AG08396 (cell line): ENCODE data around the gene HUNK.

Experiments used
- DNase-seq: peaks from one replicate; pipeline ENCODE4 v3.0.0; 2012; ENCODE audit warnings: low spot score, mixed read lengths

Gene HUNK

GRCh38 chr21:31959881-31960280 lies 87.1 kb downstream of the HUNK start:
- no peak for DNase-seq

- DNase-seq = no peak
These were observed 88.2 kb downstream of the HUNK start for GRCh38 chr21:31961027-31961426.

- no peak for DNase-seq
These were observed 88.9 kb downstream of the HUNK start for GRCh38 chr21:31961704-31962103.

DNA sequence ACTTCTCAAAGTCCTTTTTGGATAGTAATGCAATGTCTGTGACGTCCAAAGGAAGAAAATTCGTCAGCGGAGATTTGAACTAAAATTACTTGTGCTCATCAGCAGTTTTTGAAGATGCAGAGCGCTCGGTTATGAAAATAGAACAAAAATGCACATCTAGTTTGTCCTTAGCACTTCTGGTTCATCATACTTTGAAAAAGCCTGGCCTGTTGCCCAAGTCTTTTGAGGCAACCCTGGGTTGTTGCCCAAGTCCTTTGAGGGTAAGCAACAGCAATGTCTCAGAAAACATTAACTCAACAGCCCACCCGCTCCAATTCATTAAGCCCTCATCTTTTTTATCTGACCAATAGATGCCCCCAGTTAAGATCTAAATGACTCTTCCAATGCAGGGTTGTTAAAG lies 91.9 kb downstream of the HUNK start:
- DNase-seq = no peak

GRCh38 chr21:31967334-31967733 lies 94.5 kb downstream of the HUNK start:
- no peak for DNase-seq

DNA sequence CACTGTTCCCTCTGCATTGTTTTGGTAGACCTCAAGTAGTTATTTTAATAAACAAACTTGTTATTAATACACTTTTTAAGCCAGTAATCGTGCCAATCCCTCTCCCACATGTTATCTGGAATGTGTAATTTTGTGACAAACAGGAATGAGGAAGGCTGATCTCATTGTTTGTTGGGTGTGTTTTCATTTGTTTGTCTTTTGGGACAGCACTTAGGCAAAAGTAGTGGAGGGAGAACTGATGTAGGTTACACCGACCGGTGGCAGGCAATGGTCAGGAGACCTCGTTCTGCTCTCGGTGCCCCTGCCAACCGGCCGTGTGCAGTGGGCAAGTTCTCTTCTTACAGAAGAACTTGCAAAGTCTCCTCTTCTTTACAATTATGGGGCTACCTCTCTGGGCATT lies 99.8 kb downstream of the HUNK start:
- DNase-seq = no peak

DNA sequence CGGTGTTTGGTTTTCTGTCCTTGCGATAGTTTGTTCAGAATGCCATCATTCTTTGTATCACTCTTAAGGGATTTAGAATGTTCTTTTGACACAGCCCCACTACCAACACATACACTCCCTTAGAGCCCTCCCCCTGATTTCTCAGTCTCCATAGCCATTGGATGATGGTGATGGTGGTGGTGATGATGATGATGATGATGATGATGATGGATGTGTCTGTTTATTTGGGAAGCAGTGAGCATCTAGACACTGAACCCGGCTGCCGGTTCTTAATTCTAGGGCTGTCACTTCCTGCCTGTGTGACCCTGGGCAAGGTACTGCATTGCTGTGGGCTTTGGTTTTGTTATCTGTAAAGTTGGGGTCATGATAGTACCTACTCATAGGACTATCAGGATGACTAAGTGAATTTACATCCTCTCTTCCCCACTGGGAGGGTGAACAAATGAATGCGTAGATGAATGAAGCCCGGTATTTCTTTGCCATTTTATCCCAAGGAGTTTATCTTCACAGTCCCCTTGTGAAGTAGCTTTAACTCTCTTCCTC lies 100.7 kb downstream of the HUNK start:
- no peak for DNase-seq

- no peak for DNase-seq
These were observed 101.7 kb downstream of the HUNK start for GRCh38 chr21:31974454-31974985.

- DNase-seq = no peak
These were observed 102.7 kb downstream of the HUNK start for GRCh38 chr21:31975491-31975890.

DNA sequence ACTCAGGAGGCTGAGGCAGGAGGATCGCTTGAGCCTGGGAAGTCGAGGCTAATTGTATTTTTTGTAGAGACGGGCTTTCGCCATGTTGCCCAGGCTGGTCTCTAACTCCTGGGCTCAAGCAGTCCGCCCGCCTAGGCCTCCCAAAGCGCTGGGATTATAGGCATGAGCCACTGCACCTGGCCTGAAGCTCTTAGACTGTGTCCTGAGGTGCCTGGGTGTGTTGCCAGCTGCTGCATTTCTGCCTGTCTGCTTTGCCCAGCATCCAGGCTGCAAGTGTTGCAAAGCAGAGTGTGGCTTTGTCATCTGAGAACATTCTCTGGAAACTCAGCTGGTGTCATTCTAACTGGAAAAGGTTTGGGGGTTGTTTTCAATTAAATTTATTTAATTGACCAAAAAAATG lies 105.0 kb downstream of the HUNK start:
- DNase-seq = no peak

DNA sequence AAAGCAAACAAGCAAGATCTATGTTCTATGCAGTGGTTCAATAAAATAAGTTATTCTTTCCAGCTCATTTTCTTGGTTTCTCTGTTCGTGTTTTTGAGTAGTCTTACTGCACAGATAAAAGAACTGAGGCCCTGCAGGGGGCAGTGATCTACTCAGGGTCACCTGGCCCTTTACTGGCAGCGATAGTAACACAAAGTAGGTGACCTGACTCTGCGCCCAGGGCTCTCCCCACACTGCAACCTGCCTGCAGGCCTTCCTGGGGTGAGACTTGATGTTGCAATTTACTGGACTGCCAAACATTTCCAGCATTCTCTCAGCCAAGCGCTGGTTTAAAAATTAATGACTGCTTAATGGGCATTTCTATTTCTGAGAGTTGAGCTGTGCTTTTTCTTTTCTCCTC lies 110.3 kb downstream of the HUNK start:
- no peak for DNase-seq

- DNase-seq = no peak
These were observed 110.7 kb downstream of the HUNK start for GRCh38 chr21:31983554-31983953.

- no peak for DNase-seq
These were observed 112.6 kb downstream of the HUNK start for GRCh38 chr21:31985398-31985797.

- no peak for DNase-seq
These were observed 113.4 kb downstream of the HUNK start for GRCh38 chr21:31986035-31986856.

DNA sequence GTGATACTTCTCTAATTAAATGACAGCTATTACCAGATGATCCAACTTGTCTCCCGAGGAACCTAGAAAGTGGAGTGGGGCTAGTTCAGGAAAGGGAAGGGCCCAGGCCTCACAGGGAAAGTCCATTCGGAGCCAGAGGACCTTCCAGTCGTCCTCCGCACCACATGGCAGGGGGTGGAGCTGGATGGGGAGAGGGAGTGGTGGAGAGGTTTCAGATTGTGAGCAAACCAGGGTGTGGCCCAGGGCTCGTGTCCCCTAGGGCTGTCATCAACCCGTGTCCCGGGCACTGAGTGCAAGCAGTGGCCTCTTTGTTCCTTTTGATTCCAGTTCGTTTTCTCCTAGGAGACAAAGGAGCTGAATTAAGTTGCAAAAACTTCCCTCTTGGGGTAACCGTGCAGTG lies 114.9 kb downstream of the HUNK start:
- DNase-seq = no peak

- DNase-seq = no peak
These were observed 115.9 kb downstream of the HUNK start for GRCh38 chr21:31988492-31989290.

GRCh38 chr21:31991356-31992331 lies 118.8 kb downstream of the HUNK start:
- DNase-seq = no peak

DNA sequence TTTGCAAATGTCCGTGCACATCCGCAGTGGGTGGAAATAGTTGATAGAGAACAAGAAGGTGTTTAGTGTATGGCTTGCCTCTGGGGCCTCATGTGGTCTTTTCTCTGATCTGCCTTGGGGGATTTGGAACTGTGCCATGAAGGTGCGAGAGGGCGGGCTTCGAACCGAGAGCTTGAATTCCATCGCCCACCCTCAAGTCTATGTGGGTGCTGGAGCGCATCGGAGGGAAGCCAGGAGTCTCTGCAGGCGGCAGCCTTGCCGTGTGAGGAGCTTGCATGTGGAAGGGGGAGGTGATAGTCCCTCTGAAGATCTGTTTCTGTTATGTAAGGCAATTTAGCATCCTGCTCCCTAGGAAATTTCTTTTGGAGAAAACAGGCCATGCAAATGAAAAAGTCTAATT lies 119.6 kb downstream of the HUNK start:
- no peak for DNase-seq

DNA sequence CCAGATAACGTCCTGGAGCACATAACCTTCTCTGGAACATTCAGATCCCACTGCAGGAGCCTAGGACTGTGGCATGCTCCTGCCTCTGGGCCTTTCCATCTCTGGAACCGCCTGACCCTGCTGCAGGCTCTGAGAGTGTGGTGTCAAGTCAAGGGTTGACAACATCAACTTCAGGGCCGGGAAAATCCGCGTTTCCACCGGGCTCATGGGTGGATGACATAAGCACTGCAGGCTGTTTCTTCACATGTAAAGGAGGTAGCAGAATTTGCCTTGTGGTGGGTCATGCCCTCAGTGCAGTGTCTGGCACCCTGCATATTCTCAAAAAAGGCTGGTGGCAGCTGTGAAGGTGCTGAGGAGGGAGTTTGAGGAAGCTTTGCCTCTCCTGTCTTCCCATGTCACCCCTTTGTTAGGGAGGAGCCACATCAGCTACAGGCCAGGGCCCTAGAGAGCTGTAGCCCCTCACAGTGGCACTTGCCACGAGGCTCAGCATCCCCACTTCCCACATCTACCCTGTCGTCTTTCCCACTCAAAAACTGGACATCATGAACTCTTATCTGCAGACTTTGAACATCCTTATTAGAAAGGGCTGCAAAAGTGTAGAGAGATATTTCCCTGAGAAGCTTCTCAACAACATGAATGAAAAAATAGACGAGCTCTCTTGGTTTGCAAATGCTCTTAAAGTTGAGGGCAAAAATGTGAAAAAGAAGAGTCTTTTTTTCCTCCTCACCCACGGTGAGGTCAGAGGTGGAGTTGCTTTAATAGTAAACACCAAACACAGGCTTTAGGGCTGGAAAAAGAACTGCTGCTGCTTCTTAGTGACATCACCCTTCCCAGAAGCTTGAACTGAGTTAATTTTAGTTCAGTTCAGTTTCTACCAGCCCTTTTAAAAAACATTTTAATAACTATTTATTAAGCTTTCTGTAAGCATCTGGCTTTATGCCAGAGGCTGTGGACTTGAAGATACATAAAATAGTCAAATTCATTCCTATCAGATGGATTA lies 121.3 kb downstream of the HUNK start:
- DNase-seq = no peak

GRCh38 chr21:31997191-31997590 lies 124.4 kb downstream of the HUNK start:
- no peak for DNase-seq
